HG03139 (cell line): ENCODE results near the gene KIF14.
"Not testable (repeated sequence)": the region's sequence is repeated elsewhere in the genome, so short reads cannot be mapped to it uniquely, and the experiment has no call there.

Experiments used
- ATAC-seq: cut with Tn5 transposase; IDR thresholded peaks from one replicate; pipeline ENCODE4 v1.9.1; 2021; ENCODE audit not compliant: unreplicated experiment

Gene KIF14

GRCh38 chr1:200636681-200637080 lies 16.1 kb upstream of the KIF14 start:
- no peak for ATAC-seq

- no peak for ATAC-seq
Measured at GRCh38 chr1:200634261-200635122, 13.9 kb upstream of the KIF14 start.

GRCh38 chr1:200631375-200631774 lies 10.8 kb upstream of the KIF14 start:
- ATAC-seq = no peak

GRCh38 chr1:200630515-200630899 lies 10.0 kb upstream of the KIF14 start:
- not testable (repeated sequence) for ATAC-seq

- no peak for ATAC-seq
Measured at GRCh38 chr1:200629876-200630514, 9.4 kb upstream of the KIF14 start.

- peak; percentile 74 for ATAC-seq
Measured at GRCh38 chr1:200628223-200628881, 7.8 kb upstream of the KIF14 start.

GRCh38 chr1:200627575-200628222 lies 7.1 kb upstream of the KIF14 start:
- ATAC-seq = no peak

- ATAC-seq = no peak
Measured at GRCh38 chr1:200626853-200627534, 6.4 kb upstream of the KIF14 start.

GRCh38 chr1:200625381-200625824 lies 4.9 kb upstream of the KIF14 start:
- ATAC-seq = no peak

- ATAC-seq = no peak
Measured at GRCh38 chr1:200624679-200625335, 4.3 kb upstream of the KIF14 start.

GRCh38 chr1:200619894-200620272 lies 668 bp downstream of the KIF14 start:
- ATAC-seq = no peak

- no peak for ATAC-seq
Measured at GRCh38 chr1:200610846-200611245, 9.7 kb downstream of the KIF14 start.

GRCh38 chr1:200602632-200603031 lies 17.9 kb downstream of the KIF14 start:
- ATAC-seq = no peak

GRCh38 chr1:200590001-200590400 lies 30.6 kb downstream of the KIF14 start:
- ATAC-seq = no peak

- no peak for ATAC-seq
Measured at GRCh38 chr1:200588698-200589097, 31.9 kb downstream of the KIF14 start.

GRCh38 chr1:200564319-200564718 lies 56.2 kb downstream of the KIF14 start:
- ATAC-seq = no peak

GRCh38 chr1:200561856-200562214 lies 58.7 kb downstream of the KIF14 start:
- no peak for ATAC-seq

- no peak for ATAC-seq
Measured at GRCh38 chr1:200558866-200559459, 61.6 kb downstream of the KIF14 start.

GRCh38 chr1:200556002-200556401 lies 64.5 kb downstream of the KIF14 start:
- no peak for ATAC-seq

- ATAC-seq = not testable (repeated sequence)
Measured at GRCh38 chr1:200552737-200553136, 67.8 kb downstream of the KIF14 start.
